Measurements from ENCODE around the gene PPP4R1. TPM values are rescaled to one million over a fixed set of nuclear protein-coding genes. Genes with fewer than 3 reads are reported as not detected.

PPP4R1 gene
- total RNA-seq, 4 donors from 2014 or later: 61.7 to 96.0 (median 79.2) TPM

GRCh38 chr18:9535430-9535991 lies 78.8 kb downstream of the PPP4R1 start:
- no peak for TF ChIP-seq CTCF (IDR thresholded peaks at IDR 0.05; ENCODE audit: low read depth)

GRCh38 chr18:9534844-9535243 lies 79.5 kb downstream of the PPP4R1 start:
- no peak for TF ChIP-seq CTCF (IDR thresholded peaks at IDR 0.05; ENCODE audit: low read depth)

- TF ChIP-seq CTCF (IDR thresholded peaks at IDR 0.05; ENCODE audit: low read depth): no peak
Measured at GRCh38 chr18:9531791-9532410, 82.5 kb downstream of the PPP4R1 start.

GRCh38 chr18:9530226-9531009 lies 83.9 kb downstream of the PPP4R1 start:
- no peak for TF ChIP-seq CTCF (IDR thresholded peaks at IDR 0.05; ENCODE audit: low read depth)

GRCh38 chr18:9526458-9526857 lies 87.9 kb downstream of the PPP4R1 start:
- TF ChIP-seq CTCF (IDR thresholded peaks at IDR 0.05; ENCODE audit: low read depth): no peak

GRCh38 chr18:9522952-9523351 lies 91.4 kb downstream of the PPP4R1 start:
- no peak for TF ChIP-seq CTCF (IDR thresholded peaks at IDR 0.05; ENCODE audit: low read depth)

GRCh38 chr18:9521770-9522169 lies 92.6 kb downstream of the PPP4R1 start:
- no peak for TF ChIP-seq CTCF (IDR thresholded peaks at IDR 0.05; ENCODE audit: low read depth)

Measured in subcutaneous adipose tissue (tissue), 4 donors.